SK-N-SH treated with all-trans-retinoic acid at 6 μM for 48 hours (cell line): ENCODE results near the gene PGGT1B.

Experiments used
- BACH2 ChIP-seq: fragments of 250-450 bp; sonication (Bioruptor Pico); IDR thresholded peaks from 2 replicates; pipeline ENCODE4 v1.9.0; 2021; ENCODE audit warnings: mild to moderate bottlenecking, borderline replicate concordance
- RARB ChIP-seq: fragments of 250-450 bp; sonication (Bioruptor Pico); IDR thresholded peaks from 2 replicates; pipeline ENCODE4 v1.8.0; 2021; ENCODE audit warnings: mild to moderate bottlenecking, moderate library complexity

DNA sequence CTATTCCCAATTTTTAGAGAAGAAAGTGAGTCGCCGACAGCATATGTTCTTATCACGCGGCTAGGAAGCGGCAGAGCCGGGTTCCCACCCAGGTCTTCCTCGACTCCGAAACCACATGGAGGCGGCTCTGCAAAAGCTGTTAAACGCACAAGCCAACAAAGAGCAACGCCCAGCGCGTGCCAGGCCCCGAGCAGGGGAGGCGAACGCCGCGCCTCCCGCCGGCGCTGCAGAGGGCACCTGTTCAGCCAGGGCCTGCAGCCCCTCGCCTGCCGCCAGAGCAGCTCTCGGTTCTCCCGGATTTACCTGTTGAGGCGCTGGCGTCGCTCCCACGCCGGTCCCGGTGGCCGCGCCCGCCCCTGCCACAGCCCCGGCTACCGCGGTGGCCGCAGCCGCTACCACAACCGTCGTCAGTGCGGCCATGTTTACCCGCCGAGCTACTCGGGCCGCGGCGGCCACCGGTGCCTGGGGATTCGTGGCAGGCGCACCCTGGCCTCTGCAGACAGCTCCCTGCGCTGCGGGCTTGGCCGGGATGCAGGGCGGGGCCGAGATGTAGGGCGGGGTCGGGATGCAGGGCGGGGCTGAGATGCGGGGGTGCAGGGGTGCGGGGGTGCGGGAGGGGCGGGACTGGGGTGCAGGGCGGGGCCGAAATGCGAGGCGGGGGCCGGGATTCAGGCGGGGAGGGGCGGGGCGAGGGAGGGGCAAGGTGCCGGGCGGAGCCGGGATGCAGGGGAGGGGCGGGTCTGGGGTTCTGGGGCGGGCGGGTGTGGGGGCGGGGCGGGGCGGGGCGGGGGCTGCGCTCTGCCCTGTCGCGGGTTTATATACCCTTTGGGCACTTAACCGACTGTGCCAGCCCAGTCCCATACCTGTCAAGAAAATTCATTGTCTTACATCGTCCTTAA lies 33.7 kb upstream of the PGGT1B start, which contains the start of gene CCDC112:
- no peak for TF ChIP-seq RARB (CRISPR knock-in tag)
- no peak for TF ChIP-seq BACH2 (CRISPR knock-in tag)
